HepG2 (cell line): ENCODE results near the gene APOBEC3B. TPM values are rescaled to one million over a fixed set of nuclear protein-coding genes. Genes with fewer than 3 reads are reported as not detected.

Experiments
- ATAC-seq: fragments of 200-7000 bp; cut with Tn5 transposase; 3 replicates; pipeline ENCODE4 v1.9.1; 2020; ENCODE audit warnings: mild to moderate bottlenecking, moderate library complexity
- BruUV-seq: library from RNA; stranded (reverse); fragments of 400-500 nt; replicated peaks from 2 replicates; lab custom pipeline; 2021; lab: Mats Ljungman, UMichigan
- CTCF ChIA-PET: fragments of 300-600 bp; formaldehyde crosslinking; extraction: SDS; loops from one replicate; lab custom pipeline; 2021; ENCODE audit warnings: low total read pairs, inconsistent platforms, low intra/inter-chr PET ratio; lab: Yijun Ruan, JAX
- POLR2A ChIA-PET: fragments of 350-600 bp; sonication (Branson Sonifier 250); formaldehyde crosslinking; loops from one replicate; lab custom pipeline; 2020; ENCODE audit warnings: antibody characterized with exemption, inconsistent platforms; lab: Yijun Ruan, JAX
- DNase-seq: peaks from one replicate; pipeline ENCODE4 v3.0.0-alpha.2; 2015; ENCODE audit warnings: low spot score
- FAIRE-seq: peaks from 3 replicates; lab custom pipeline; 2011; peaks lifted over from hg19 to GRCh38; lab: Jason Lieb, UNC
- H2AFZ ChIP-seq: one replicate; pipeline ENCODE4 v1.6.1; 2011; ENCODE audit warnings: low read length, inconsistent platforms
- H3K27ac ChIP-seq: fragments of 300-600 bp; 3 replicates; pipeline ENCODE4 v1.8.0; 2011; ENCODE audit warnings: mixed run types, mild to moderate bottlenecking, mixed read lengths, low read length, inconsistent platforms; ENCODE audit not compliant: insufficient read depth; ENCODE audit errors: extremely low read length
- H3K27me3 ChIP-seq, 2 experiments: fragments of 200-600 bp in 1 of 2; 2 replicates in 1 of 2; 3 replicates in 1 of 2; pipeline versions ENCODE4 v1.6.0 to v1.8.0; 2011; ENCODE audit warnings: low read length in 2 of 2, mild to moderate bottlenecking in 2 of 2, moderate library complexity in 2 of 2, inconsistent platforms in 1 of 2; ENCODE audit not compliant: insufficient read depth in 2 of 2, control insufficient read depth in 1 of 2
- H3K36me3 ChIP-seq, 2 experiments: fragments of 200-600 bp in 1 of 2; replicated peaks in 1 of 2; 2 replicates in 1 of 2; 3 replicates in 1 of 2; pipeline versions ENCODE4 v1.5.1 to v1.8.0; 2011; ENCODE audit warnings: low read length in 2 of 2, inconsistent platforms in 1 of 2; ENCODE audit not compliant: insufficient read depth in 2 of 2, control insufficient read depth in 1 of 2
- H3K4me1 ChIP-seq: 2 replicates; pipeline ENCODE4 v1.5.1; 2012; ENCODE audit warnings: low read length, inconsistent platforms; ENCODE audit not compliant: insufficient read depth
- H3K4me2 ChIP-seq: 2 replicates; pipeline ENCODE4 v1.6.0; 2011; ENCODE audit warnings: low read depth, low read length, inconsistent platforms
- H3K4me3 ChIP-seq, 3 experiments: fragments of 200-600 bp in 1 of 3; sonication (generic), shearing (Covaris generic) in 1 of 3; replicated peaks in 1 of 3; 2 replicates each; pipeline ENCODE4 v1.5.1; 2011 to 2016; ENCODE audit warnings: low read length in 3 of 3, inconsistent platforms in 2 of 3, low read depth in 2 of 3, mild to moderate bottlenecking in 2 of 3, control low read depth in 1 of 3, mixed read lengths in 1 of 3; ENCODE audit not compliant: insufficient read depth in 1 of 3
- H3K79me2 ChIP-seq: one replicate; pipeline ENCODE4 v1.6.1; 2011; ENCODE audit warnings: low read length, inconsistent platforms; ENCODE audit not compliant: insufficient read depth
- H3K9ac ChIP-seq: 2 replicates; pipeline ENCODE4 v1.6.0; 2011; ENCODE audit warnings: mild to moderate bottlenecking, low read depth, low read length, inconsistent platforms; ENCODE audit not compliant: insufficient read depth
- H3K9me3 ChIP-seq: 2 replicates; pipeline ENCODE4 v1.5.1; 2012; ENCODE audit warnings: mild to moderate bottlenecking, low read length
- H4K20me1 ChIP-seq: 2 replicates; pipeline ENCODE4 v1.6.0; 2011; ENCODE audit warnings: inconsistent platforms, mild to moderate bottlenecking, low read length, moderate library complexity; ENCODE audit not compliant: insufficient read depth
- EHMT2 ChIP-seq: fragments of 200-600 bp; sonication (generic); IDR thresholded peaks from 2 replicates; pipeline ENCODE4 v1.7.0; 2017; ENCODE audit warnings: antibody characterized with exemption, low read depth, low read length, borderline replicate concordance
- KLF12 ChIP-seq: sonication (generic); formaldehyde crosslinking; IDR thresholded peaks from 2 replicates; pipeline ENCODE4 v1.4.0; 2020; ENCODE audit warnings: missing genetic modification reagents, borderline replicate concordance
- PHB2 ChIP-seq: fragments of 450-650 bp; IDR thresholded peaks from 2 replicates; pipeline ENCODE4 v1.6.1; 2018; ENCODE audit not compliant: partially characterized antibody
- ZNF10 ChIP-seq: sonication (generic); formaldehyde crosslinking; IDR thresholded peaks from 2 replicates; pipeline ENCODE4 v1.4.0; 2020; ENCODE audit warnings: mild to moderate bottlenecking, low read depth, missing genetic modification reagents, borderline replicate concordance
- ZNF263 ChIP-seq: sonication (generic); formaldehyde crosslinking; IDR thresholded peaks from 2 replicates; pipeline ENCODE4 v1.4.0; 2020; ENCODE audit warnings: missing genetic modification reagents
- ZNF530 ChIP-seq: sonication (generic); formaldehyde crosslinking; IDR thresholded peaks from 2 replicates; pipeline ENCODE4 v1.5.0; 2020; ENCODE audit warnings: low read depth, mild to moderate bottlenecking, missing genetic modification reagents
- ZNF724P ChIP-seq: sonication (generic); formaldehyde crosslinking; IDR thresholded peaks from 2 replicates; pipeline ENCODE4 v1.8.0; 2022; ENCODE audit warnings: missing genetic modification reagents, borderline replicate concordance
- WGBS: methylation state at CpG from one replicate; pipeline ENCODE4 v1.1.6; 2017; ENCODE audit warnings: low lambda C conversion rate; 5-methylcytosine and 5-hydroxymethylcytosine counted together
- in situ Hi-C: cut with HindIII; loops from 2 replicates; pipeline ENCODE4 v1.10.0; 2017; ENCODE audit warnings: low pct_unique_long_range_greater_than_20kb; ENCODE audit not compliant: extremely low pct_ligation_motif_present
- intact Hi-C: fragments of 100-400 bp; cut with micrococcal nuclease; formaldehyde crosslinking; loops from one replicate; pipeline ENCODE4 v1.10.0; 2022; ENCODE audit not compliant: unreplicated experiment
- polyA plus RNA-seq, 8 experiments: library from polyadenylated mRNA; depleted of rRNA in 3 of 8; stranded (reverse) in 7 of 8; unstranded in 1 of 8; fragments of >200 nt; fragmentation: Illumina TruSeq in 4 of 8; extraction: Trizol in 4 of 8; gene quantifications; 2 replicates each; pipeline versions ENCODE4 v1.2.1 to v1.2.3, GENCODE V29; 2011 to 2016; ENCODE audit warnings: low read depth in 4 of 8, missing spikeins in 1 of 8, mixed read lengths in 1 of 8; ENCODE audit not compliant: insufficient read depth in 1 of 8
- total RNA-seq, 5 experiments: library from RNA; depleted of rRNA; stranded (reverse); fragments of >200 nt; fragmentation: Illumina TruSeq; extraction: Trizol; gene quantifications; 2 replicates each; pipeline ENCODE4 v1.2.3, GENCODE V29; 2016; ENCODE audit warnings: low read depth in 1 of 5
- TF ChIP-seq, protein P1 (sequence below): sonication (generic); formaldehyde crosslinking; IDR thresholded peaks from 2 replicates; pipeline ENCODE4 v1.4.0; 2020; ENCODE audit warnings: mild to moderate bottlenecking, missing genetic modification reagents
- TF ChIP-seq, protein P2 (sequence below): sonication (generic); formaldehyde crosslinking; conservative IDR thresholded peaks from 2 replicates; pipeline ENCODE4 v1.4.0; 2020; ENCODE audit warnings: missing genetic modification reagents

APOBEC3B gene
- total and polyA plus RNA-seq, 2 of the 13 experiments (the other 11 are each of a cell fraction or from before 2014, with no cell fraction given), result 6.7 to 8.8 TPM

DNA sequence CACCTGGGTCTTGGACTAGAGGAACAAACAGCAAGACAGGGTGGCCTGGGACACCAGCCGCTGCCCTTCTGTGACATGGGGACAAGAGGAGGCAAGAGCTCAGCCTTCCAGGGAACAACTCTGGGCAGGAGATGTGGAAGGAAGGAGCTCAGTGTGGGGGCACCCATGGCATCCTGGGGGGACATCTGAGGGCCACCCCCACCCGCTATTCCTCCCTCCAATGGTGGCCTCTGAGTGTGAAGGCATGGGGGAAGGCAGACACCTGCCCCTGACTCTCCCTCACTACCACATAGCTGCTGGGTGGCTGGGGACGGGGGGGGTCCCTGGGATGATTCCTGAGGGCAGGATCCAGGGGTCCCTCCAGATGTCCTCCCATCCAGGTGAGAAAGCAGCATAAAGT is 4.5 kb downstream of the APOBEC3B start (continued):
- TF ChIP-seq, protein P1, sequence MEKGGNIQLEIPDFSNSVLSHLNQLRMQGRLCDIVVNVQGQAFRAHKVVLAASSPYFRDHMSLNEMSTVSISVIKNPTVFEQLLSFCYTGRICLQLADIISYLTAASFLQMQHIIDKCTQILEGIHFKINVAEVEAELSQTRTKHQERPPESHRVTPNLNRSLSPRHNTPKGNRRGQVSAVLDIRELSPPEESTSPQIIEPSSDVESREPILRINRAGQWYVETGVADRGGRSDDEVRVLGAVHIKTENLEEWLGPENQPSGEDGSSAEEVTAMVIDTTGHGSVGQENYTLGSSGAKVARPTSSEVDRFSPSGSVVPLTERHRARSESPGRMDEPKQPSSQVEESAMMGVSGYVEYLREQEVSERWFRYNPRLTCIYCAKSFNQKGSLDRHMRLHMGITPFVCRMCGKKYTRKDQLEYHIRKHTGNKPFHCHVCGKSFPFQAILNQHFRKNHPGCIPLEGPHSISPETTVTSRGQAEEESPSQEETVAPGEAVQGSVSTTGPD, result no peak
- TF ChIP-seq KLF12 (CRISPR knock-in tag), result no peak
- TF ChIP-seq, protein P2, sequence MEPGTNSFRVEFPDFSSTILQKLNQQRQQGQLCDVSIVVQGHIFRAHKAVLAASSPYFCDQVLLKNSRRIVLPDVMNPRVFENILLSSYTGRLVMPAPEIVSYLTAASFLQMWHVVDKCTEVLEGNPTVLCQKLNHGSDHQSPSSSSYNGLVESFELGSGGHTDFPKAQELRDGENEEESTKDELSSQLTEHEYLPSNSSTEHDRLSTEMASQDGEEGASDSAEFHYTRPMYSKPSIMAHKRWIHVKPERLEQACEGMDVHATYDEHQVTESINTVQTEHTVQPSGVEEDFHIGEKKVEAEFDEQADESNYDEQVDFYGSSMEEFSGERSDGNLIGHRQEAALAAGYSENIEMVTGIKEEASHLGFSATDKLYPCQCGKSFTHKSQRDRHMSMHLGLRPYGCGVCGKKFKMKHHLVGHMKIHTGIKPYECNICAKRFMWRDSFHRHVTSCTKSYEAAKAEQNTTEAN (CRISPR knock-in tag), result no peak
- TF ChIP-seq ZNF530 (CRISPR knock-in tag), result no peak
- TF ChIP-seq PHB2, result no peak
- no peak for TF ChIP-seq EHMT2
- no peak for TF ChIP-seq ZNF724P (CRISPR knock-in tag)

- H3K27me3 ChIP-seq, result no peaks in the 10 kb centered on the region
- no peaks in the 10 kb centered on the region for H4K20me1 ChIP-seq
- no peaks in the 10 kb centered on the region for H3K79me2 ChIP-seq
- H3K9me3 ChIP-seq, result no peaks in the 10 kb centered on the region
- WGBS, result 88% methylated on average over 7 of the region's 8 CpGs
- H3K4me3 ChIP-seq, result no peak overlapping the region
- FAIRE-seq (no peak), ATAC-seq (no peak), DNase-seq (no peak)
- H3K4me2 ChIP-seq, result no peak overlapping the region
- H3K4me1 ChIP-seq, result peaks cover 7% of the 10 kb centered on the region
- no TSS peak for BruUV-seq
- ChIA-PET POLR2A (no interaction called here), CTCF (no interaction called here)
- no peaks in the 10 kb centered on the region for H3K36me3 ChIP-seq
- TF ChIP-seq ZNF263 (CRISPR knock-in tag) (peak; percentile 63; the same call in 1 of the 2 replicates), ZNF10 (CRISPR knock-in tag) (no peak)
- no peak overlapping the region for H2AFZ ChIP-seq
- H3K9ac ChIP-seq, result no peak overlapping the region
- no peak overlapping the region for H3K27ac ChIP-seq
- in situ Hi-C loops, result no loop called here
- intact Hi-C loops, result no loop called here
Measured at GRCh38 chr22:38987171-38987895, 5.2 kb downstream of the APOBEC3B start.
